Measurements from ENCODE around the gene FKBP7. TPM values are rescaled to one million over a fixed set of nuclear protein-coding genes. Genes with fewer than 3 reads are reported as not detected.
"Not testable (repeated sequence)": the region's sequence is repeated elsewhere in the genome, so short reads cannot be mapped to it uniquely, and the experiment has no call there.

The FKBP7 gene
- total RNA-seq, 1 donor: 35.5 TPM

DNA sequence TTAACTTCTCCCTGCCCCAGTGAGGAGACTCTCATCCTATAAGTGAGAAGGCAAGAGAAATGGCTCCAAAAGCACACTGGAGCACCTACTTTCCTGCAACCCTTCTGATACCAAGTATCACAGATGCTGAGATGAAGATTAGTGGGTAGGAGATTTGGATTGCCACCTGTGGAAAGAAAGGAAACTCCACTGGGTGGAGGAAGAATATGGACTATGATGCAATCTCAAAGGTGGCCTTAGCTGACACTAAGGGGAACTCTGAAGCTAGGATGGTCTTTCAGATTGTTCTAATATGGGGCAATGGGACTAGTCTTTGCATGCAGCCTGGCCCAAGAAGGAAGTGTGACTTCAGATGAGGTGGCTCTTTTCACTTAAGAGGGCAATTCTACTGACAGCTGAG, 49.1 kb downstream of the FKBP7 start:
- TF ChIP-seq, protein P1, sequence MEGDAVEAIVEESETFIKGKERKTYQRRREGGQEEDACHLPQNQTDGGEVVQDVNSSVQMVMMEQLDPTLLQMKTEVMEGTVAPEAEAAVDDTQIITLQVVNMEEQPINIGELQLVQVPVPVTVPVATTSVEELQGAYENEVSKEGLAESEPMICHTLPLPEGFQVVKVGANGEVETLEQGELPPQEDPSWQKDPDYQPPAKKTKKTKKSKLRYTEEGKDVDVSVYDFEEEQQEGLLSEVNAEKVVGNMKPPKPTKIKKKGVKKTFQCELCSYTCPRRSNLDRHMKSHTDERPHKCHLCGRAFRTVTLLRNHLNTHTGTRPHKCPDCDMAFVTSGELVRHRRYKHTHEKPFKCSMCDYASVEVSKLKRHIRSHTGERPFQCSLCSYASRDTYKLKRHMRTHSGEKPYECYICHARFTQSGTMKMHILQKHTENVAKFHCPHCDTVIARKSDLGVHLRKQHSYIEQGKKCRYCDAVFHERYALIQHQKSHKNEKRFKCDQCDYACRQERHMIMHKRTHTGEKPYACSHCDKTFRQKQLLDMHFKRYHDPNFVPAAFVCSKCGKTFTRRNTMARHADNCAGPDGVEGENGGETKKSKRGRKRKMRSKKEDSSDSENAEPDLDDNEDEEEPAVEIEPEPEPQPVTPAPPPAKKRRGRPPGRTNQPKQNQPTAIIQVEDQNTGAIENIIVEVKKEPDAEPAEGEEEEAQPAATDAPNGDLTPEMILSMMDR (IDR thresholded peaks at IDR 0.05; ENCODE audit: insufficient read depth, low read length): no peak
- no peak for DNase-seq (ENCODE audit: low read depth)
- H3K4me3 ChIP-seq (ENCODE audit: low read depth, low read length): no peak overlapping the region

GRCh38 chr2:178428396-178428806, 50.0 kb downstream of the FKBP7 start:
- no peak for DNase-seq (ENCODE audit: low read depth)
- TF ChIP-seq, protein P1 (IDR thresholded peaks at IDR 0.05; ENCODE audit: insufficient read depth, low read length): no peak
- H3K4me3 ChIP-seq (ENCODE audit: low read depth, low read length): no peak overlapping the region

- TF ChIP-seq, protein P1 (IDR thresholded peaks at IDR 0.05; ENCODE audit: insufficient read depth, low read length): no peak
These were observed 50.9 kb downstream of the FKBP7 start for GRCh38 chr2:178427458-178427857.

DNA sequence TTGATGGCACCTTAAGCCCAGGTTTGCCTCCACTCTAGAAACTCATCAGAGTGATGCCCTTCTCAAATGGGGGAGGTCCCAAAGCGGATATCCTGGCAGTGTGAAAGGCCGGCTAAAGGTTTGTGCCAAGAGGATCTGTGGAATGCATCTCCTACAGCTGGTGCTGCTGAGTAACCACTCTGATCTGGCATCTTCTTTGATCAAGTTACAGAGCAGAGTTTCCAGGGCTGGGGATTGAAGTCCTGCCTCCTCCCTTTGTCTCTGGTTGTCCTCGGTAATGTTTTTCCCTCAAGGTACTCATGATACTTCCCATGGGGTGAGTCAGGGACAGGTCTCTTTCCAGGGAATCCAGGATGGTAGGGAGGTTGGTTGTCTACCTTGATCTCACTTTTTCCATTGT, 52.0 kb downstream of the FKBP7 start:
- H3K4me3 ChIP-seq (ENCODE audit: low read depth, low read length): no peak overlapping the region
- TF ChIP-seq, protein P1 (IDR thresholded peaks at IDR 0.05; ENCODE audit: insufficient read depth, low read length): no peak
- peak; percentile 31 for DNase-seq (ENCODE audit: low read depth)

More at GRCh38 chr2:178427458-178427857, 50.9 kb downstream of the FKBP7 start:
- no peak overlapping the region for H3K4me3 ChIP-seq (ENCODE audit: low read depth, low read length)
- no peak for DNase-seq (ENCODE audit: low read depth)

- TF ChIP-seq, protein P1 (IDR thresholded peaks at IDR 0.05; ENCODE audit: insufficient read depth, low read length): no peak
- H3K4me3 ChIP-seq (ENCODE audit: low read depth, low read length): no peak overlapping the region
- DNase-seq (ENCODE audit: low read depth): no peak
These were observed 53.1 kb downstream of the FKBP7 start for GRCh38 chr2:178425255-178425827.

DNA sequence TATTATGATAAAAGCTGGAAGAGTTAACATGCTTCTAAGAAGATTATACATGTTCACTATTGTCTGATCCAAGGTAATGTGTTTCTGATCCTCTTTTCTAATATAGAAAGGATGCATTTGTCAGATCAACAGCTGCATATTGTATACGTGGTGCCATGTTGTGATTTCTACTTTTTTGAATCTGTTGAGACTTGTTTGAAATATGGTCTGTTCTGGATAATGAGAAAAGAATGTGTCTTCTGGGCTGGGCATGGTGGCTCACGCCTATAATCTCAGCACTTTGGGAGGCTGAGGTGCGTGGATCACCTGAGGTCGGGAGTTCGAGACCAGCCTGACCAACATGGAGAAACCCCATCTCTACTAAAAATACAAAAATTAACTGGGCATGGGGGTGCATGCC, 54.7 kb downstream of the FKBP7 start:
- H3K4me3 ChIP-seq (ENCODE audit: low read depth, low read length); DNase-seq (ENCODE audit: low read depth): not testable (repeated sequence)

- no peak overlapping the region for H3K4me3 ChIP-seq (ENCODE audit: low read depth, low read length)
- TF ChIP-seq, protein P1 (IDR thresholded peaks at IDR 0.05; ENCODE audit: insufficient read depth, low read length): no peak
- DNase-seq (ENCODE audit: low read depth): no peak
These were observed 56.3 kb downstream of the FKBP7 start for GRCh38 chr2:178422097-178422496.

All from fibroblast of the aortic adventitia (primary cell).